ENCODE measurements around the gene SLC25A38. TPM values are rescaled to one million over a fixed set of nuclear protein-coding genes. Genes with fewer than 3 reads are reported as not detected.

Gene SLC25A38
- total RNA-seq, 1 experiment from 2014 or later, result 48.2 TPM

DNA sequence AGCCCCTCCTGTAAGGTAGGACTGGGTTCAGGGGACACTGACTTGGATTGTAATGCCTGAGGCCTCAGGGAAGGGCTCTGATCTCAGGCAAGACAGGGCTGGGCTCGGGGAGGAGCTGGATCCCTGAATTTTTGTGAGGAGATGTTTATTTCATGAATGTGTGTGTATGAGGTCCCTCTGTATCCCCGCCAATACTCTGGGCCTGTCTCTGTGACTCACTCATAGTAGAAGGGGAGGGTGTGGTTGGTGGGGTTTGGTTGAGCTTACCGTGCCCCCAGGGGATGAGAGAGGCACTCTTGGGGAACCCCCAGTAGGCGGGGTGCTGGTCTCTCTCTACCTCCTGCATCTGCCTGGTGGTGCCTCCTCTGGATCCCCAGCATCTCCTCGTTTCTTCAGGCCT is 51.4 kb downstream of the SLC25A38 start:
- H3K79me2 ChIP-seq (ENCODE audit: insufficient read depth, low read length), result no peaks in the 10 kb centered on the region
- no peaks in the 10 kb centered on the region for H3K9me3 ChIP-seq (ENCODE audit: control insufficient read depth, low read depth, low read length)
- no peak overlapping the region for H2AK5ac ChIP-seq (ENCODE audit: insufficient read length, low read length)
- Mint-ChIP-seq H3K36me3 (ENCODE audit: insufficient read depth in 1 of 3, low read depth in 3 of 3) (no peaks in the 10 kb centered on the region), H3K9me3 (no peaks in the 10 kb centered on the region), H3K27ac (no peak overlapping the region), H3K27me3 (ENCODE audit: low read depth) (peaks cover 4% of the 10 kb centered on the region), H3K4me3 (no peak overlapping the region), H3K4me1 (peaks cover 4 to 6% of the 10 kb centered on the region in 2 experiments; a peak in 3 of 4 replicates)
- H2BK120ac ChIP-seq (ENCODE audit: low read depth, low read length, poor library complexity, severe bottlenecking), result no peak overlapping the region
- no peak overlapping the region for H4K8ac ChIP-seq (replicated peaks; ENCODE audit: insufficient read length, low read depth, low read length)
- no peak overlapping the region for H2BK20ac ChIP-seq (ENCODE audit: low read depth, low read length, poor library complexity, severe bottlenecking)
- WGBS (ENCODE audit: extremely low coverage, insufficient read length, low lambda C conversion rate), result no CpG with 5 or more reads among the region's 5 CpGs
- no peak overlapping the region for H2BK15ac ChIP-seq (ENCODE audit: low read depth, low read length)
- TF ChIP-seq, protein P1, sequence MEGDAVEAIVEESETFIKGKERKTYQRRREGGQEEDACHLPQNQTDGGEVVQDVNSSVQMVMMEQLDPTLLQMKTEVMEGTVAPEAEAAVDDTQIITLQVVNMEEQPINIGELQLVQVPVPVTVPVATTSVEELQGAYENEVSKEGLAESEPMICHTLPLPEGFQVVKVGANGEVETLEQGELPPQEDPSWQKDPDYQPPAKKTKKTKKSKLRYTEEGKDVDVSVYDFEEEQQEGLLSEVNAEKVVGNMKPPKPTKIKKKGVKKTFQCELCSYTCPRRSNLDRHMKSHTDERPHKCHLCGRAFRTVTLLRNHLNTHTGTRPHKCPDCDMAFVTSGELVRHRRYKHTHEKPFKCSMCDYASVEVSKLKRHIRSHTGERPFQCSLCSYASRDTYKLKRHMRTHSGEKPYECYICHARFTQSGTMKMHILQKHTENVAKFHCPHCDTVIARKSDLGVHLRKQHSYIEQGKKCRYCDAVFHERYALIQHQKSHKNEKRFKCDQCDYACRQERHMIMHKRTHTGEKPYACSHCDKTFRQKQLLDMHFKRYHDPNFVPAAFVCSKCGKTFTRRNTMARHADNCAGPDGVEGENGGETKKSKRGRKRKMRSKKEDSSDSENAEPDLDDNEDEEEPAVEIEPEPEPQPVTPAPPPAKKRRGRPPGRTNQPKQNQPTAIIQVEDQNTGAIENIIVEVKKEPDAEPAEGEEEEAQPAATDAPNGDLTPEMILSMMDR (conservative IDR thresholded peaks at IDR 0.05), result no peak
- H3K27ac ChIP-seq (ENCODE audit: insufficient read length, low read depth, low read length), result no peak overlapping the region
- H3K9ac ChIP-seq (ENCODE audit: extremely low read depth, insufficient read length, low read length), result no peak overlapping the region
- no peak overlapping the region for H3K23ac ChIP-seq (ENCODE audit: insufficient read length, low read depth, low read length)
- H3K4me2 ChIP-seq (ENCODE audit: insufficient read depth, insufficient read length, low read length), result no peak overlapping the region
- H4K20me1 ChIP-seq (ENCODE audit: control insufficient read depth, insufficient read depth, insufficient read length), result no peaks in the 10 kb centered on the region
- no peak overlapping the region for H3T11ph ChIP-seq (ENCODE audit: low read length)
- no peaks in the 10 kb centered on the region for H3K27me3 ChIP-seq (ENCODE audit: insufficient read depth, low read length)
- no peak overlapping the region for H3K18ac ChIP-seq (ENCODE audit: insufficient read length, low read depth, low read length)
- H3K56ac ChIP-seq (ENCODE audit: insufficient read length, low read depth, low read length), result no peak overlapping the region
- no peaks in the 10 kb centered on the region for H3K79me1 ChIP-seq (ENCODE audit: insufficient read depth, low read depth, low read length, poor library complexity, severe bottlenecking)
- no peaks in the 10 kb centered on the region for H3K4me1 ChIP-seq (ENCODE audit: insufficient read depth, low read length)
- no peak overlapping the region for H2BK5ac ChIP-seq (ENCODE audit: insufficient read length, low read length)
- no peaks in the 10 kb centered on the region for H3K23me2 ChIP-seq (ENCODE audit: insufficient read length, low read depth, low read length, poor library complexity, severe bottlenecking)
- H3K4ac ChIP-seq (ENCODE audit: low read depth, low read length), result no peak overlapping the region
- H4K5ac ChIP-seq (ENCODE audit: insufficient read length, low read depth, low read length), result no peak overlapping the region
- DNase-seq, result no peak
- no peak overlapping the region for H2BK12ac ChIP-seq (ENCODE audit: insufficient read length, low read depth, low read length)
- H4K91ac ChIP-seq (ENCODE audit: insufficient read length, low read depth, low read length), result no peak overlapping the region
- H3K14ac ChIP-seq (ENCODE audit: insufficient read depth, low read length), result no peak overlapping the region; the same call in 1 of the 2 replicates
- H2AFZ ChIP-seq (ENCODE audit: low read length), result no peak overlapping the region

Measured in H9 (cell line).